Endothelial cell of umbilical vein (primary cell): ENCODE data around the gene LRRTM4. TPM values are rescaled to one million over a fixed set of nuclear protein-coding genes. Genes with fewer than 3 reads are reported as not detected.
A peak's percentile ranks its signal among the peaks of the same experiment; 100 is the strongest.

Experiments
- BruUV-seq: library from RNA; stranded (reverse); fragments of 400-500 nt; replicated peaks from 2 replicates; lab custom pipeline; 2021; lab: Mats Ljungman, UMichigan
- CTCF ChIA-PET: fragments of 300-600, 350-600 bp; sonication (Branson Sonifier 250); formaldehyde crosslinking; loops from one replicate; lab custom pipeline; 2021; ENCODE audit warnings: antibody characterized with exemption, inconsistent platforms; lab: Charles Lee
- POLR2A ChIA-PET: fragments of 300-600, 350-600 bp; sonication (Branson Sonifier 250); formaldehyde crosslinking; loops from one replicate; lab custom pipeline; 2021; ENCODE audit warnings: antibody characterized with exemption, inconsistent platforms; lab: Charles Lee
- DNase-seq: peaks from one replicate; pipeline ENCODE4 v3.0.0-alpha.2; 2011; ENCODE audit warnings: low read depth, low spot score
- FAIRE-seq: peaks from 2 replicates; lab custom pipeline; 2011; peaks lifted over from hg19 to GRCh38; lab: Jason Lieb, UNC
- H2AFZ ChIP-seq: 2 replicates; pipeline ENCODE4 v1.6.0; 2012; ENCODE audit warnings: low read depth, low read length, control low read depth, inconsistent platforms
- H3K27ac ChIP-seq: 2 replicates; pipeline ENCODE4 v1.5.1; 2011; ENCODE audit warnings: low read depth, mild to moderate bottlenecking, control low read depth, low read length, moderate library complexity; ENCODE audit not compliant: insufficient read depth
- H3K27me3 ChIP-seq, 2 experiments: 2 replicates each; pipeline versions ENCODE4 v1.6.0 to v1.6.1; 2011; ENCODE audit warnings: low read length in 2 of 2, mixed read lengths in 1 of 2; ENCODE audit not compliant: control insufficient read depth in 2 of 2, insufficient read depth in 2 of 2
- H3K36me3 ChIP-seq, 2 experiments: 2 replicates in 1 of 2; 3 replicates in 1 of 2; pipeline ENCODE4 v1.5.1; 2011; ENCODE audit warnings: low read length in 2 of 2, mild to moderate bottlenecking in 1 of 2, moderate library complexity in 1 of 2; ENCODE audit not compliant: control insufficient read depth in 2 of 2, insufficient read depth in 2 of 2; ENCODE audit errors: extremely low read depth in 1 of 2
- H3K4me1 ChIP-seq: 3 replicates; pipeline ENCODE4 v1.5.1; 2011; ENCODE audit warnings: mild to moderate bottlenecking, low read length; ENCODE audit not compliant: control insufficient read depth, insufficient read depth; ENCODE audit errors: extremely low read depth
- H3K4me2 ChIP-seq: 2 replicates; pipeline ENCODE4 v1.6.1; 2011; ENCODE audit warnings: low read length, control low read depth, mixed read lengths; ENCODE audit not compliant: insufficient read depth
- H3K4me3 ChIP-seq, 3 experiments: fragments of 200-600 bp in 1 of 3; sonication (generic), shearing (Covaris generic) in 1 of 3; replicated peaks in 1 of 3; 2 replicates each; pipeline ENCODE4 v1.5.1; 2011 to 2016; ENCODE audit warnings: control low read depth in 3 of 3, low read length in 3 of 3, mild to moderate bottlenecking in 2 of 3, inconsistent platforms in 1 of 3, low read depth in 1 of 3, moderate library complexity in 1 of 3; ENCODE audit not compliant: insufficient read depth in 1 of 3
- H3K79me2 ChIP-seq: 2 replicates; pipeline ENCODE4 v1.6.0; 2012; ENCODE audit warnings: low read length, inconsistent platforms; ENCODE audit not compliant: control insufficient read depth, insufficient read depth
- H3K9ac ChIP-seq: replicated peaks from 2 replicates; pipeline ENCODE3; 2011; ENCODE audit warnings: low read length, control low read depth; ENCODE audit not compliant: insufficient read depth; ENCODE audit errors: extremely low read depth
- H3K9me1 ChIP-seq: replicated peaks from 3 replicates; pipeline ENCODE4 v1.6.0; 2011; ENCODE audit warnings: mild to moderate bottlenecking, low read length; ENCODE audit not compliant: control insufficient read depth, insufficient read depth; ENCODE audit errors: extremely low read depth
- H3K9me3 ChIP-seq: replicated peaks from 2 replicates; pipeline ENCODE4 v1.5.1; 2012; ENCODE audit warnings: low read length, inconsistent platforms; ENCODE audit not compliant: control insufficient read depth, insufficient read depth
- H4K20me1 ChIP-seq: replicated peaks from 2 replicates; pipeline ENCODE3; 2011; ENCODE audit warnings: mild to moderate bottlenecking, low read length; ENCODE audit not compliant: control insufficient read depth, insufficient read depth; ENCODE audit errors: extremely low read depth
- GATA2 ChIP-seq: IDR thresholded peaks from 2 replicates; pipeline ENCODE4 v1.7.0; 2011; ENCODE audit warnings: low read depth, mild to moderate bottlenecking, moderate library complexity, mixed read lengths, low read length; ENCODE audit not compliant: insufficient read length, insufficient read depth
- JUN ChIP-seq: IDR thresholded peaks from 2 replicates; pipeline ENCODE4 v1.6.1; 2011; ENCODE audit warnings: borderline replicate concordance, low read depth; ENCODE audit not compliant: insufficient read length, insufficient read depth
- MYC ChIP-seq: IDR thresholded peaks from one replicate; pipeline ENCODE4 v1.6.1; 2011; ENCODE audit warnings: mild to moderate bottlenecking, low read depth, low read length
- POLR2AphosphoS5 ChIP-seq: IDR thresholded peaks from 2 replicates; pipeline ENCODE4 v1.6.1; 2012; ENCODE audit warnings: low read depth, mild to moderate bottlenecking, control low read depth, low read length, moderate library complexity; ENCODE audit not compliant: insufficient read depth
- dilution Hi-C: fragments of 300-500 bp; cut with MboI; formaldehyde crosslinking; loops from one replicate; pipeline ENCODE4 v1.15.0; 2019; ENCODE audit warnings: low sequenced_read_pairs; ENCODE audit not compliant: extremely low pct_ligation_motif_present
- intact Hi-C: fragments of 100-400 bp; cut with micrococcal nuclease; formaldehyde crosslinking; loops from one replicate; pipeline ENCODE4 v1.10.0; 2022
- polyA plus RNA-seq, 4 experiments: library from polyadenylated mRNA; depleted of rRNA in 3 of 4; stranded (reverse) in 3 of 4; unstranded in 1 of 4; fragments of >200 nt; gene quantifications; 2 replicates each; pipeline versions ENCODE4 v1.2.1 to v1.2.3, GENCODE V29; 2011 to 2012; ENCODE audit warnings: missing spikeins in 1 of 4
- total RNA-seq: library from RNA; stranded (reverse); gene quantifications from 2 replicates; pipeline ENCODE4 v1.2.3, GENCODE V29; 2021
- TF ChIP-seq, protein P1 (sequence below), 2 donors: IDR thresholded peaks; 1 replicate in 1 of 2; 2 replicates in 1 of 2; pipeline ENCODE4 v1.5.1; 2011; ENCODE audit warnings: low read length in 2 of 2, mild to moderate bottlenecking in 2 of 2, moderate library complexity in 2 of 2, control low read depth in 1 of 2, inconsistent platforms in 1 of 2, low read depth in 1 of 2; ENCODE audit not compliant: insufficient read depth in 1 of 2; ENCODE audit errors: extremely low read depth in 1 of 2
- TF ChIP-seq, protein P2 (sequence below): IDR thresholded peaks from 2 replicates; pipeline ENCODE4 v1.6.1; 2011; ENCODE audit not compliant: insufficient read depth, insufficient read length

Gene LRRTM4
- total and polyA plus RNA-seq, 2 donors (not counting 3 experiments of a cell fraction or from before 2014, with no cell fraction given), result not detected

DNA sequence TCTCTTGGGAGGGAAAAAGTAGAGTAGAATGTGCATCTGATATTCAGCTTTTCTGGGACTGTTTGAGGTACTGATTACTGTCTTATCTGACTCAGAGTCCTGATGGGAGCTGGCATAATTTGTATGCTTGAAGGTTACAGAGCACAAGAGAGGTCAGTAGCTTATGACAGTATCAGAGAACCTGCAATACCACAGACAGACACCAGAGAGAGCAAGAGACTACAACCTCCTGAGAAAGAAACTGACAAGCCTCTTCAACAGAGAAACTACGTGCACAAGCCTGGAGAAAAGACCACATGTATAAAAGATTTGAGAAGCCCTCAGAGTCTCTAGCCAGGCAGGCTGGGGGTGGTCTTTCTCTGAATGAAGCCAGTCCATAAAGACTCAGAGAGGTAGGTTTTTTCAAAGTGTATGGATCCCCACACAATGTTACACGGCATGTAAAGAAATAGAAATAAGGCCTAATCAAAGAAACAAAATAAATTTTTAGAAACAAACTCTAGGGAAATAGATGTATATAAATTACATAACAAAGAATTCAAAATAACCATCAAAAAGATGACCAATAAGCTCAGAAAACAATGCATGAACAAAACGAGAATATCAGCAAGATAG lies 568.3 kb downstream of the LRRTM4 start:
- ChIA-PET CTCF (interaction anchor here (0.5 to 2.0 kb wide), 16 partner anchors 9 to 1908 kb away, joined by 3 to 9 read pairs (median 3); no protein-coding TSS in a partner anchor), POLR2A (no interaction called here)
- no peaks in the 10 kb centered on the region for H3K4me1 ChIP-seq
- no peak overlapping the region for H2AFZ ChIP-seq
- H3K36me3 ChIP-seq, result no peaks in the 10 kb centered on the region
- DNase-seq (peak; percentile 62), FAIRE-seq (peak; percentile 67)
- dilution Hi-C loops (no loop called here), intact Hi-C loops (no loop called here)
- no peaks in the 10 kb centered on the region for H3K27me3 ChIP-seq
- H3K4me3 ChIP-seq, result no peak overlapping the region
- H3K9ac ChIP-seq, result no peak overlapping the region
- TF ChIP-seq, protein P1, sequence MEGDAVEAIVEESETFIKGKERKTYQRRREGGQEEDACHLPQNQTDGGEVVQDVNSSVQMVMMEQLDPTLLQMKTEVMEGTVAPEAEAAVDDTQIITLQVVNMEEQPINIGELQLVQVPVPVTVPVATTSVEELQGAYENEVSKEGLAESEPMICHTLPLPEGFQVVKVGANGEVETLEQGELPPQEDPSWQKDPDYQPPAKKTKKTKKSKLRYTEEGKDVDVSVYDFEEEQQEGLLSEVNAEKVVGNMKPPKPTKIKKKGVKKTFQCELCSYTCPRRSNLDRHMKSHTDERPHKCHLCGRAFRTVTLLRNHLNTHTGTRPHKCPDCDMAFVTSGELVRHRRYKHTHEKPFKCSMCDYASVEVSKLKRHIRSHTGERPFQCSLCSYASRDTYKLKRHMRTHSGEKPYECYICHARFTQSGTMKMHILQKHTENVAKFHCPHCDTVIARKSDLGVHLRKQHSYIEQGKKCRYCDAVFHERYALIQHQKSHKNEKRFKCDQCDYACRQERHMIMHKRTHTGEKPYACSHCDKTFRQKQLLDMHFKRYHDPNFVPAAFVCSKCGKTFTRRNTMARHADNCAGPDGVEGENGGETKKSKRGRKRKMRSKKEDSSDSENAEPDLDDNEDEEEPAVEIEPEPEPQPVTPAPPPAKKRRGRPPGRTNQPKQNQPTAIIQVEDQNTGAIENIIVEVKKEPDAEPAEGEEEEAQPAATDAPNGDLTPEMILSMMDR (IDR thresholded peaks at IDR 0.05; ENCODE audit: extremely low read depth in 1 of 2, insufficient read depth in 1 of 2, low read depth in 1 of 2, low read length in 2 of 2), result peak; percentile 52 to 63
- TF ChIP-seq GATA2, result no peak
- BruUV-seq, result no TSS peak
- no peaks in the 10 kb centered on the region for H3K79me2 ChIP-seq
- H4K20me1 ChIP-seq, result no peaks in the 10 kb centered on the region
- no peak overlapping the region for H3K27ac ChIP-seq
- no peaks in the 10 kb centered on the region for H3K9me1 ChIP-seq
- no peak overlapping the region for H3K4me2 ChIP-seq
- H3K9me3 ChIP-seq, result no peaks in the 10 kb centered on the region

DNA sequence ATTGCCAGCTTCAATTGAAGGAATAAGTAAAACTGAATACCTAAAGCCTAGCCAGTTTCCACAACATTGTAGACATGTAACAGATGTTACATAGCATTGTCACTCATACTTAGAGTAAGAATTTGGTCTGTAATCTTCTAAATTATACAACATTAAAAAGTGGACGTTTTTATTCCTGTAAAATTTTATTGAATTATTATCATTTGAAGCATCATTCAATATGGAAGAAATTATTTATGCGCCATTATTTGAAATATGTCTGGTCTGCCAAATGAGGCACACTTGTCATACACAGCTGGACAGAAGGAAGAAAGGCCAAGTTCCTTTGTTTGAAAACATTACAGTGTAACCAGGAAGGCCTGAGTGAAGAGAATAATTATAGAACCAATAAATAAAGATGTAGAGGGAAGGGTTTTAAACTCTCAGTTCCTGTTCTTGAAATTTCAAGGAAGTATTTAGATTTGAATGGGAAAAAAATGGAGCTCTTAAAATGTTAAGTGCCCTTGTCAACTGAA lies 575.5 kb downstream of the LRRTM4 start:
- Histone ChIP-seq H3K4me1 (no peaks in the 10 kb centered on the region), H3K4me3 (no peak overlapping the region), H3K4me2 (no peak overlapping the region), H3K9me3 (no peaks in the 10 kb centered on the region), H3K9me1 (no peaks in the 10 kb centered on the region), H2AFZ (no peak overlapping the region), H3K79me2 (no peaks in the 10 kb centered on the region), H3K9ac (no peak overlapping the region), H3K27ac (no peak overlapping the region), H3K36me3 (no peaks in the 10 kb centered on the region), H4K20me1 (no peaks in the 10 kb centered on the region), H3K27me3 (no peaks in the 10 kb centered on the region)
- peak; percentile 2 for DNase-seq
- BruUV-seq, result no TSS peak
- TF ChIP-seq, protein P1 (IDR thresholded peaks at IDR 0.05; ENCODE audit: extremely low read depth in 1 of 2, insufficient read depth in 1 of 2, low read depth in 1 of 2, low read length in 2 of 2), result no peak
- TF ChIP-seq MYC (no peak), POLR2AphosphoS5 (no peak), JUN (no peak)
- TF ChIP-seq, protein P2, sequence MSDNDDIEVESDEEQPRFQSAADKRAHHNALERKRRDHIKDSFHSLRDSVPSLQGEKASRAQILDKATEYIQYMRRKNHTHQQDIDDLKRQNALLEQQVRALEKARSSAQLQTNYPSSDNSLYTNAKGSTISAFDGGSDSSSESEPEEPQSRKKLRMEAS, result no peak
- intact Hi-C loops, result no loop called here
- CTCF ChIA-PET, result no interaction called here
- dilution Hi-C loops, result no loop called here
- FAIRE-seq, result no peak
- POLR2A ChIA-PET, result no interaction called here
